GM19238 (cell line): ENCODE results near the gene PNKD.
"Not testable (repeated sequence)": the region's sequence is repeated elsewhere in the genome, so short reads cannot be mapped to it uniquely, and the experiment has no call there.

ENCODE experiments used
- DNase-seq: peaks from one replicate; pipeline ENCODE4 v3.0.0; 2011; ENCODE audit warnings: low spot score; ENCODE audit not compliant: insufficient read length

Gene PNKD

GRCh38 chr2:218291318-218292047 is 21.2 kb downstream of the PNKD start:
- no peak for DNase-seq

GRCh38 chr2:218292048-218293014 is 22.0 kb downstream of the PNKD start, which contains the start of gene TMBIM1:
TMBIM1 (minus strand) TSS chr2:218292503; CDS start chr2:218282141, 10,362 bp downstream.
- peak; percentile 88 for DNase-seq

GRCh38 chr2:218293715-218294429 is 23.6 kb downstream of the PNKD start:
- no peak for DNase-seq

- DNase-seq: no peak
Observed at GRCh38 chr2:218294430-218295022, 24.2 kb downstream of the PNKD start.

GRCh38 chr2:218295029-218295428 is 24.7 kb downstream of the PNKD start:
- DNase-seq: no peak

- no peak for DNase-seq
Observed at GRCh38 chr2:218296200-218296599, 25.9 kb downstream of the PNKD start.

GRCh38 chr2:218296847-218297246 is 26.5 kb downstream of the PNKD start:
- DNase-seq: no peak

- no peak for DNase-seq
Observed at GRCh38 chr2:218298314-218298875, 28.1 kb downstream of the PNKD start.

- DNase-seq: no peak
Observed at GRCh38 chr2:218300141-218300540, 29.8 kb downstream of the PNKD start.

GRCh38 chr2:218301176-218301819 is 31.0 kb downstream of the PNKD start:
- peak; percentile 41 for DNase-seq

- DNase-seq: no peak
Observed at GRCh38 chr2:218305383-218305782, 35.1 kb downstream of the PNKD start.

- no peak for DNase-seq
Observed at GRCh38 chr2:218306184-218306920, 36.0 kb downstream of the PNKD start.

- DNase-seq: no peak
Observed at GRCh38 chr2:218307415-218308090, 37.2 kb downstream of the PNKD start.

- no peak for DNase-seq
Observed at GRCh38 chr2:218310853-218311540, 40.7 kb downstream of the PNKD start.

- DNase-seq: not testable (repeated sequence)
Observed at GRCh38 chr2:218311541-218312266, 41.4 kb downstream of the PNKD start.

GRCh38 chr2:218312267-218312756 is 42.0 kb downstream of the PNKD start:
- no peak for DNase-seq

- no peak for DNase-seq
Observed at GRCh38 chr2:218313356-218313755, 43.0 kb downstream of the PNKD start.

- not testable (repeated sequence) for DNase-seq
Observed at GRCh38 chr2:218314764-218315163, 44.4 kb downstream of the PNKD start.
